Measurements from ENCODE around the gene CHCHD10. TPM values are rescaled to one million over a fixed set of nuclear protein-coding genes. Genes with fewer than 3 reads are reported as not detected.

Gene CHCHD10
- total RNA-seq, 2 donors from 2014 or later = 19.4 TPM; not detected in 1

DNA sequence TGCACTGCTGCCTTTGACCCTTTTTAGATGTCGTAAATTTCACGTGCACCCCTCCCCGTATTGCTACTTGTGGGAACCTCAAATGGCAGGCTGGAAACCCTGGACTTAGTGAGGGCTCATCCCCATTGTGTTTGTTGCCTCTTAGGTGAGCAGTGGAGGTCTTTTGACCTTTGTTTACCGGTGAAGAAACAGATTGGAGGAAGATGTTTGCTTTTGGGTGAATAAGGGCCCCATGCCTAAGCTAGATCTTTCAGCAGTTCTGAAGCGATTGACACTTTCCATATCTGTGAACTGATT, 19.8 kb upstream of the CHCHD10 start:
- TF ChIP-seq, protein P1, sequence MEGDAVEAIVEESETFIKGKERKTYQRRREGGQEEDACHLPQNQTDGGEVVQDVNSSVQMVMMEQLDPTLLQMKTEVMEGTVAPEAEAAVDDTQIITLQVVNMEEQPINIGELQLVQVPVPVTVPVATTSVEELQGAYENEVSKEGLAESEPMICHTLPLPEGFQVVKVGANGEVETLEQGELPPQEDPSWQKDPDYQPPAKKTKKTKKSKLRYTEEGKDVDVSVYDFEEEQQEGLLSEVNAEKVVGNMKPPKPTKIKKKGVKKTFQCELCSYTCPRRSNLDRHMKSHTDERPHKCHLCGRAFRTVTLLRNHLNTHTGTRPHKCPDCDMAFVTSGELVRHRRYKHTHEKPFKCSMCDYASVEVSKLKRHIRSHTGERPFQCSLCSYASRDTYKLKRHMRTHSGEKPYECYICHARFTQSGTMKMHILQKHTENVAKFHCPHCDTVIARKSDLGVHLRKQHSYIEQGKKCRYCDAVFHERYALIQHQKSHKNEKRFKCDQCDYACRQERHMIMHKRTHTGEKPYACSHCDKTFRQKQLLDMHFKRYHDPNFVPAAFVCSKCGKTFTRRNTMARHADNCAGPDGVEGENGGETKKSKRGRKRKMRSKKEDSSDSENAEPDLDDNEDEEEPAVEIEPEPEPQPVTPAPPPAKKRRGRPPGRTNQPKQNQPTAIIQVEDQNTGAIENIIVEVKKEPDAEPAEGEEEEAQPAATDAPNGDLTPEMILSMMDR (IDR thresholded peaks at IDR 0.05) = no peak
- DNase-seq (ENCODE audit: low spot score) (no peak), ATAC-seq (ENCODE audit: insufficient number of reproducible peaks, low FRiP score, low read depth) (no peak)
- Histone ChIP-seq H3K27ac (peak overlapping the region in 1 of 2 donors; percentile 97), H3K9me3 (no peaks in the 10 kb centered on the region), H3K4me3 (peak overlapping the region; percentile 94), H3K27me3 (replicated peaks; ENCODE audit: insufficient read depth) (no peaks in the 10 kb centered on the region), H3K36me3 (peaks cover 5% of the 10 kb centered on the region), H3K4me1 (ENCODE audit: control insufficient read depth in 1 of 2, low read depth in 2 of 2) (peaks cover 16 to 33% of the 10 kb centered on the region in 2 donors)

DNA sequence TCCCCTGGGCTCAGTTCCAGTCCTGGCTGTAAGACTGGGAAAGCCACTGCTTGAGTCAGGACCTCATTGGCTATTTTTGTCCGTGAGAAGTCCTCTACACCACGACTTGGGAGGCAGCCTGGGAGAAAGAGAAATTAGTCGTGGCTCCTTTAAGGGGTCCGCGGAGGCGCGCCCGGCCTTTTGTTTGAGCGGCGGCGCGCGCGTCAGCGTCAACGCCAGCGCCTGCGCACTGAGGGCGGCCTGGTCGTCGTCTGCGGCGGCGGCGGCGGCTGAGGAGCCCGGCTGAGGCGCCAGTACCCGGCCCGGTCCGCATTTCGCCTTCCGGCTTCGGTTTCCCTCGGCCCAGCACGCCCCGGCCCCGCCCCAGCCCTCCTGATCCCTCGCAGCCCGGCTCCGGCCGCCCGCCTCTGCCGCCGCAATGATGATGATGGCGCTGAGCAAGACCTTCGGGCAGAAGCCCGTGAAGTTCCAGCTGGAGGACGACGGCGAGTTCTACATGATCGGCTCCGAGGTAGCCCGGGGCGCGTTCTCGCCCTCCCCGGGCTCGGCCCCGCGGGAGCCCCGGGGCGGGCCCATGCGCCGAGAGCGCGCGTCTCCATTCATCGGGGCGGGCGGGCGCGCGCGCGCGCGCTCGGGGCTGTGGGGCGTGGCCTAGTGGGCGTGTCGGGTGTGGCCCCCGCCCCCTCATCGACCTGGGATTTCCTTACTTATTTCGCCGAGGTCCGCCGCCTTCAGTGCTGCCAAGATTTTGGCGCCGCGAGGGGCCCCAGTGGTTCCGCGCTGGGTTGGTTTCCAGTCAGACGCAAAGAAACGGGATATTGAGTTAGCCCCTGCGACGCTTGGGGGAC, 19.2 kb upstream of the CHCHD10 start, which contains the start of gene SMARCB1:
Gene SMARCB1 (plus strand): TSS at position 215 of the 848 bp plus-strand sequence. CDS start 204 bp downstream, at position 419.
- Histone ChIP-seq H3K27ac (peak within 1 kb of the TSS; percentile 97 to 99), H3K36me3 (no peaks in the 10 kb centered on the region), H3K9me3 (no peaks in the 10 kb centered on the region), H3K4me1 (ENCODE audit: control insufficient read depth in 1 of 2, low read depth in 2 of 2) (peaks cover 16 to 33% of the 10 kb centered on the region in 2 donors), H3K27me3 (replicated peaks; ENCODE audit: insufficient read depth) (no peaks in the 10 kb centered on the region), H3K4me3 (peak within 1 kb of the TSS; percentile 94)
- DNase-seq (ENCODE audit: low spot score) (peak; percentile 88), ATAC-seq (ENCODE audit: insufficient number of reproducible peaks, low FRiP score, low read depth) (peak; percentile 98)
- TF ChIP-seq, protein P1 (IDR thresholded peaks at IDR 0.05) = no peak

DNA sequence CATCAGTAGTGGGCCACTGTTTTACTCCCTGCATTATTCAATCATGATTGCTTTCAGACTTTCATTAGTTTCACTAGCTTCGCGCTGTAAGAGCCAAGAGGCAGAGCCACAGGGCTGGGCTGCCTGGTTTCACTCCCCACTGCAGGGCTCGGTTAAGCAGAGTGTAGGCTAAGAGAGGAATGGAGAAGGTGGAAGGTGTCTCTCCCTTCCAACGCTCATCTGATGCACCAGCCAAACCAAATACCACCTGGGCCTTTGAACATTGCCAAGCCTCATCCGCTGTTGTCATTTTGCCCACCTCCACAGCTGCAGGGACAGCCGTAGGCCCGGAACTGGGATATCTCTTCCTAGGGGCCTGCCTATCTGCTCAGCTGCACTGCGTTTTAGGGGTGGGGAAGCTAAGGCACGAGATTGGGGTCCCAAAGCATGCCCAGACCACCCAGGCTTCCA, 18.5 kb upstream of the CHCHD10 start:
- peaks cover 16 to 32% of the 10 kb centered on the region in 2 donors for H3K4me1 ChIP-seq (ENCODE audit: control insufficient read depth in 1 of 2, low read depth in 2 of 2)
- no peaks in the 10 kb centered on the region for H3K27me3 ChIP-seq (replicated peaks; ENCODE audit: insufficient read depth)
- H3K4me3 ChIP-seq = peak overlapping the region; percentile 94
- H3K27ac ChIP-seq = peak overlapping the region; percentile 97 to 99
- H3K9me3 ChIP-seq = no peaks in the 10 kb centered on the region
- ATAC-seq (ENCODE audit: insufficient number of reproducible peaks, low FRiP score, low read depth) (no peak), DNase-seq (ENCODE audit: low spot score) (no peak)
- H3K36me3 ChIP-seq = no peaks in the 10 kb centered on the region
- TF ChIP-seq, protein P1 (IDR thresholded peaks at IDR 0.05) = no peak

DNA sequence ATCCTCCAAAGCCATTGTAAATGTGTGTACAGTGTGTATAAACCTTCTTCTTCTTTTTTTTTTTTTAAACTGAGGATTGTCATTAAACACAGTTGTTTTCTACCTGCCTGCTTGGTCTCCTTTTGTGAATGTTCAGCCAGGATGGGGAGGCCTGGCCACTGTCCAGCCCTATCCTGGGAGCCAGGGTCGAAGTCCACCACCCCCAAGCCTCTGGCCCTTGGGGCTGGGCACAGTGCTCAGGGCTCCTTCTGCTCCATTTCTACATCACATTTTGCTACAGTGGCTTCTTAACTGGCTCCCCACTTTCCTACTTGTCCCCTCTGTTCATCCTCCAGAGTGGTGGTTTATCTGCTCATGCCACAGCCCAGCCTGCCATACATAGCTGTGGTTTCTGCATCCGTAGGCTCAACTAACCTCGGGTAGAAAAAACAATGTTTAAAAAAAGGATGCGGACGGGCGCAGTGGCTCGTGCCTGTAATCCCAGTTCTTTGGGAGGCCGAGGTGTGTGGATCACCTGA, 16.5 kb upstream of the CHCHD10 start:
- no peaks in the 10 kb centered on the region for H3K36me3 ChIP-seq
- TF ChIP-seq, protein P1 (IDR thresholded peaks at IDR 0.05) = no peak
- H3K27ac ChIP-seq = peak overlapping the region in 1 of 2 donors; percentile 49
- no peak for DNase-seq (ENCODE audit: low spot score)
- no peaks in the 10 kb centered on the region for H3K27me3 ChIP-seq (replicated peaks; ENCODE audit: insufficient read depth)
- H3K9me3 ChIP-seq = no peaks in the 10 kb centered on the region
- peaks cover 16 to 28% of the 10 kb centered on the region in 2 donors for H3K4me1 ChIP-seq (ENCODE audit: control insufficient read depth in 1 of 2, low read depth in 2 of 2)
- no peak for ATAC-seq (ENCODE audit: insufficient number of reproducible peaks, low FRiP score, low read depth)
- no peak overlapping the region for H3K4me3 ChIP-seq

Measured in thoracic aorta (tissue), 2 donors.